B cell (primary cell): Measurements from ENCODE around the gene SAMD4B.

Experiments
- CTCF ChIP-seq: fragments of 200-600 bp; IDR thresholded peaks from one replicate; pipeline ENCODE4 v1.8.0; 2022; ENCODE audit warnings: antibody characterized with exemption, mild to moderate bottlenecking
- EZH2 ChIP-seq: IDR thresholded peaks from 2 replicates; pipeline ENCODE4 v1.6.1; 2012; ENCODE audit warnings: borderline replicate concordance, low read depth, mild to moderate bottlenecking, moderate library complexity, low read length; ENCODE audit not compliant: insufficient read depth, poor library complexity, severe bottlenecking

GRCh38 chr19:39349326-39349725 lies 7.1 kb downstream of the SAMD4B start:
- TF ChIP-seq EZH2: no peak
- TF ChIP-seq CTCF: no peak
